IMR-90 (cell line): Measurements from ENCODE around the gene EMD. TPM values are rescaled to one million over a fixed set of nuclear protein-coding genes. Genes with fewer than 3 reads are reported as not detected.

Experiments used
- ATAC-seq: fragments of 200-7000 bp; cut with Tn5 transposase; 2 replicates; pipeline ENCODE4 v1.9.1; 2020; ENCODE audit warnings: low read depth, mild to moderate bottlenecking, moderate library complexity
- BruUV-seq: library from RNA; stranded (reverse); fragments of 400-500 nt; replicated peaks from 2 replicates; lab custom pipeline; 2021; lab: Mats Ljungman, UMichigan
- CTCF ChIA-PET: fragments of 300-600 bp; formaldehyde crosslinking; extraction: SDS; loops from one replicate; lab custom pipeline; 2021; ENCODE audit warnings: antibody characterized with exemption; lab: Yijun Ruan, JAX
- POLR2A ChIA-PET: fragments of 300-600 bp; sonication (Branson Sonifier 250); formaldehyde crosslinking; loops from one replicate; lab custom pipeline; 2022; ENCODE audit warnings: antibody characterized with exemption; ENCODE audit not compliant: unreplicated experiment; lab: Charles Lee
- DNase-seq: peaks from one replicate; pipeline ENCODE4 v3.0.0; 2013
- H2AFZ ChIP-seq: replicated peaks from 2 replicates; pipeline ENCODE3; 2013; ENCODE audit warnings: low read length, mild to moderate bottlenecking; ENCODE audit not compliant: poor library complexity
- H2AK5ac ChIP-seq: 2 replicates; pipeline ENCODE4 v1.6.1; 2013; ENCODE audit warnings: low read depth, low read length, inconsistent platforms
- H2AK9ac ChIP-seq: replicated peaks from 2 replicates; pipeline ENCODE3; 2013; ENCODE audit warnings: mild to moderate bottlenecking, low read depth, low read length, moderate library complexity; ENCODE audit not compliant: poor library complexity
- H2BK120ac ChIP-seq: 2 replicates; pipeline ENCODE4 v1.6.1; 2013; ENCODE audit warnings: low read depth, low read length, inconsistent platforms
- H2BK15ac ChIP-seq: 3 replicates; pipeline ENCODE4 v1.6.1; 2013; ENCODE audit warnings: low read depth, low read length, inconsistent platforms
- H2BK20ac ChIP-seq: 2 replicates; pipeline ENCODE4 v1.6.1; 2013; ENCODE audit warnings: low read depth, mild to moderate bottlenecking, inconsistent platforms, low read length, moderate library complexity
- H2BK5ac ChIP-seq: 2 replicates; pipeline ENCODE4 v1.6.1; 2013; ENCODE audit warnings: mild to moderate bottlenecking, low read depth, low read length, inconsistent platforms; ENCODE audit not compliant: poor library complexity, severe bottlenecking
- H3K14ac ChIP-seq: replicated peaks from 2 replicates; pipeline ENCODE4 v1.6.1; 2013; ENCODE audit warnings: low read depth, low read length, inconsistent platforms
- H3K18ac ChIP-seq: 2 replicates; pipeline ENCODE4 v1.6.1; 2013; ENCODE audit warnings: low read depth, low read length, control low read depth
- H3K23ac ChIP-seq: 2 replicates; pipeline ENCODE4 v1.6.1; 2013; ENCODE audit warnings: low read depth, low read length, inconsistent platforms
- H3K27ac ChIP-seq: 2 replicates; pipeline ENCODE4 v1.5.1; 2013; ENCODE audit warnings: mild to moderate bottlenecking, control low read depth, low read length; ENCODE audit not compliant: insufficient read depth
- H3K27me3 ChIP-seq: 2 replicates; pipeline ENCODE4 v1.6.1; 2013; ENCODE audit warnings: low read length; ENCODE audit not compliant: control insufficient read depth, insufficient read depth
- H3K36me3 ChIP-seq: 2 replicates; pipeline ENCODE4 v1.6.1; 2013; ENCODE audit warnings: low read length, mixed read lengths; ENCODE audit not compliant: control insufficient read depth, insufficient read depth
- H3K4ac ChIP-seq: 2 replicates; pipeline ENCODE4 v1.6.1; 2013; ENCODE audit warnings: low read depth, low read length, inconsistent platforms
- H3K4me1 ChIP-seq: 2 replicates; pipeline ENCODE4 v1.6.1; 2013; ENCODE audit warnings: low read length, mixed read lengths; ENCODE audit not compliant: control insufficient read depth, insufficient read depth
- H3K4me2 ChIP-seq: 2 replicates; pipeline ENCODE4 v1.6.1; 2013; ENCODE audit warnings: low read depth, mild to moderate bottlenecking, control low read depth, low read length, moderate library complexity
- H3K4me3 ChIP-seq: 2 replicates; pipeline ENCODE4 v1.5.1; 2013; ENCODE audit warnings: low read depth, mild to moderate bottlenecking, control low read depth, low read length, moderate library complexity; ENCODE audit not compliant: insufficient read depth
- H3K56ac ChIP-seq: 2 replicates; pipeline ENCODE4 v1.6.1; 2013; ENCODE audit warnings: low read length, inconsistent platforms; ENCODE audit not compliant: insufficient read depth; ENCODE audit errors: extremely low read depth
- H3K79me1 ChIP-seq, 2 experiments: 2 replicates each; pipeline ENCODE4 v1.6.1; 2013; ENCODE audit warnings: low read length in 2 of 2, inconsistent platforms in 1 of 2, low read depth in 1 of 2
- H3K9ac ChIP-seq: 2 replicates; pipeline ENCODE4 v1.6.1; 2013; ENCODE audit warnings: low read depth, low read length, control low read depth
- H3K9me1 ChIP-seq: 2 replicates; pipeline ENCODE4 v1.6.1; 2013; ENCODE audit warnings: low read length, inconsistent platforms; ENCODE audit not compliant: insufficient read depth
- H3K9me3 ChIP-seq: 2 replicates; pipeline ENCODE4 v1.6.1; 2013; ENCODE audit warnings: low read length; ENCODE audit not compliant: control insufficient read depth, insufficient read depth
- H4K20me1 ChIP-seq: 2 replicates; pipeline ENCODE4 v1.6.1; 2013; ENCODE audit warnings: low read length, inconsistent platforms; ENCODE audit not compliant: insufficient read depth
- H4K5ac ChIP-seq: 2 replicates; pipeline ENCODE4 v1.6.1; 2013; ENCODE audit warnings: mild to moderate bottlenecking, low read depth, low read length, control low read depth
- H4K8ac ChIP-seq, 2 experiments: 2 replicates each; pipeline ENCODE4 v1.6.1; 2013; ENCODE audit warnings: low read depth in 2 of 2, low read length in 2 of 2, control low read depth in 1 of 2, inconsistent platforms in 1 of 2
- H4K91ac ChIP-seq: 2 replicates; pipeline ENCODE4 v1.6.1; 2013; ENCODE audit warnings: low read depth, low read length, inconsistent platforms; ENCODE audit not compliant: insufficient read depth
- ELK1 ChIP-seq: fragments of 150-350 bp; IDR thresholded peaks from 2 replicates; pipeline ENCODE4 v1.6.1; 2016; ENCODE audit warnings: low read depth, mild to moderate bottlenecking, low read length, moderate library complexity, borderline replicate concordance
- RAD21 ChIP-seq: IDR thresholded peaks from 2 replicates; pipeline ENCODE4 v1.6.1; 2012; ENCODE audit warnings: low read length, improper control_type of control experiment
- WGBS, 2 experiments: methylation state at CpG; one replicate each; pipeline versions ENCODE4 v1.1.5 to v1.1.7; 2013; ENCODE audit warnings: missing lambda C conversion rate in 2 of 2; ENCODE audit not compliant: insufficient read length in 1 of 2; ENCODE audit errors: extremely low coverage in 2 of 2; 5-methylcytosine and 5-hydroxymethylcytosine counted together
- dilution Hi-C: fragments of 300-500 bp; cut with HindIII; formaldehyde crosslinking; loops from one replicate; pipeline ENCODE4 v1.14.3; 2018; ENCODE audit warnings: low sequenced_read_pairs; ENCODE audit not compliant: unreplicated experiment
- in situ Hi-C: fragments of 300-500 bp; cut with MboI; formaldehyde crosslinking; loops from 3 replicates; pipeline ENCODE4 v1.14.3; 2019; ENCODE audit warnings: low sequenced_read_pairs, inconsistent platforms, mixed read lengths
- intact Hi-C: fragments of 100-400 bp; cut with micrococcal nuclease; formaldehyde crosslinking; loops from 2 replicates; pipeline ENCODE4 v1.10.0; 2022
- polyA plus RNA-seq, 3 experiments: library from polyadenylated mRNA; depleted of rRNA; stranded (reverse); fragments of >200 nt; gene quantifications; 2 replicates each; pipeline ENCODE4 v1.2.3, GENCODE V29; 2012; ENCODE audit warnings: low replicate concordance in 1 of 3
- total RNA-seq: library from RNA; depleted of rRNA; stranded (reverse); fragments of >200 nt; gene quantifications from 2 replicates; pipeline ENCODE4 v1.2.3, GENCODE V29; 2012

Gene EMD
- total and polyA plus RNA-seq, 2 of the 4 experiments (the other 2 are of a cell fraction) = 9.9 to 80.6 TPM

- in situ Hi-C loops (no loop called here), dilution Hi-C loops (no loop called here), intact Hi-C loops (no loop called here)
- H3K9me1 ChIP-seq = no peaks in the 10 kb centered on the region
- H3K4me3 ChIP-seq = no peak overlapping the region
- H4K91ac ChIP-seq = no peak overlapping the region
- no peaks in the 10 kb centered on the region for H3K4me1 ChIP-seq
- no TSS peak for BruUV-seq
- ATAC-seq (no peak), DNase-seq (no peak)
- H2AFZ ChIP-seq = peak overlapping the region; percentile 32
- no peak overlapping the region for H2BK15ac ChIP-seq
- H3K4ac ChIP-seq = no peak overlapping the region
- H4K20me1 ChIP-seq = peaks cover 73% of the 10 kb centered on the region
- H3K9me3 ChIP-seq = no peaks in the 10 kb centered on the region; the same call in 1 of the 2 replicates
- POLR2A ChIA-PET = no interaction called here
- no peak overlapping the region for H3K27ac ChIP-seq
- CTCF ChIA-PET = no interaction called here
- H2BK20ac ChIP-seq = no peak overlapping the region
- no peak overlapping the region for H3K56ac ChIP-seq
- no peak overlapping the region for H3K23ac ChIP-seq
- H2AK9ac ChIP-seq = no peak overlapping the region
- H2BK5ac ChIP-seq = no peak overlapping the region
- WGBS, 2 experiments = 85% methylated on average over 9 of the region's 19 CpGs; no CpG with 5 or more reads in 1 of the 2 experiments
- no peak overlapping the region for H4K8ac ChIP-seq
- H4K5ac ChIP-seq = no peak overlapping the region
- H3K18ac ChIP-seq = no peak overlapping the region
- no peak overlapping the region for H3K14ac ChIP-seq
- peaks cover 65% of the 10 kb centered on the region for H3K36me3 ChIP-seq
- no peaks in the 10 kb centered on the region for H3K27me3 ChIP-seq
- no peak overlapping the region for H2AK5ac ChIP-seq
- no peak overlapping the region for H2BK120ac ChIP-seq
- H3K4me2 ChIP-seq = no peak overlapping the region
- no peak overlapping the region for H3K9ac ChIP-seq
- TF ChIP-seq RAD21 = no peak
- no peak for TF ChIP-seq ELK1
- H3K79me1 ChIP-seq = peaks cover 3 to 27% of the 10 kb centered on the region in 2 experiments; a peak in 3 of 4 replicates
Observed at GRCh38 chrX:154349359-154349935, 29.6 kb upstream of the EMD start.
